ENCODE measurements around the gene HOXC11. TPM values are rescaled to one million over a fixed set of nuclear protein-coding genes. Genes with fewer than 3 reads are reported as not detected.

The HOXC11 gene
- total and polyA plus RNA-seq, 8 donors = not detected

GRCh38 chr12:53987787-53988230, 14.9 kb downstream of the HOXC11 start:
- H3K36me3 ChIP-seq = no peaks in the 10 kb centered on the region
- H3K9me3 ChIP-seq = no peaks in the 10 kb centered on the region
- DNase-seq (no peak), ATAC-seq (no peak), FAIRE-seq (no peak)
- H3K4me1 ChIP-seq = peaks cover 0 to 19% (median 12%) of the 10 kb centered on the region in 3 donors
- no peak overlapping the region for H3K4me3 ChIP-seq
- WGBS, 2 donors = 5 to 19% methylated on average over 4 of the region's 4 CpGs
- intact Hi-C loops (cut with DNase I) = no loop called here
- no peak overlapping the region for H3K27ac ChIP-seq
- peaks cover 0 to 88% (median 23%) of the 10 kb centered on the region in 4 donors for H3K27me3 ChIP-seq
- no peak for TF ChIP-seq CTCF (IDR thresholded peaks at IDR 0.05)

- Histone ChIP-seq H3K27me3 (peaks cover 0 to 88% (median 19%) of the 10 kb centered on the region in 4 donors), H3K36me3 (no peaks in the 10 kb centered on the region), H3K27ac (no peak overlapping the region), H3K4me3 (no peak overlapping the region), H3K4me1 (peaks cover 0 to 19% (median 12%) of the 10 kb centered on the region in 3 donors), H3K9me3 (no peaks in the 10 kb centered on the region)
- DNase-seq (no peak), FAIRE-seq (no peak), ATAC-seq (no peak)
- intact Hi-C loops (cut with DNase I) = no loop called here
- no peak for TF ChIP-seq CTCF (IDR thresholded peaks at IDR 0.05)
- 11 to 13% methylated on average over 5 of the region's 5 CpGs for WGBS, 2 donors
Observed at GRCh38 chr12:53988541-53989226, 15.8 kb downstream of the HOXC11 start.

DNA sequence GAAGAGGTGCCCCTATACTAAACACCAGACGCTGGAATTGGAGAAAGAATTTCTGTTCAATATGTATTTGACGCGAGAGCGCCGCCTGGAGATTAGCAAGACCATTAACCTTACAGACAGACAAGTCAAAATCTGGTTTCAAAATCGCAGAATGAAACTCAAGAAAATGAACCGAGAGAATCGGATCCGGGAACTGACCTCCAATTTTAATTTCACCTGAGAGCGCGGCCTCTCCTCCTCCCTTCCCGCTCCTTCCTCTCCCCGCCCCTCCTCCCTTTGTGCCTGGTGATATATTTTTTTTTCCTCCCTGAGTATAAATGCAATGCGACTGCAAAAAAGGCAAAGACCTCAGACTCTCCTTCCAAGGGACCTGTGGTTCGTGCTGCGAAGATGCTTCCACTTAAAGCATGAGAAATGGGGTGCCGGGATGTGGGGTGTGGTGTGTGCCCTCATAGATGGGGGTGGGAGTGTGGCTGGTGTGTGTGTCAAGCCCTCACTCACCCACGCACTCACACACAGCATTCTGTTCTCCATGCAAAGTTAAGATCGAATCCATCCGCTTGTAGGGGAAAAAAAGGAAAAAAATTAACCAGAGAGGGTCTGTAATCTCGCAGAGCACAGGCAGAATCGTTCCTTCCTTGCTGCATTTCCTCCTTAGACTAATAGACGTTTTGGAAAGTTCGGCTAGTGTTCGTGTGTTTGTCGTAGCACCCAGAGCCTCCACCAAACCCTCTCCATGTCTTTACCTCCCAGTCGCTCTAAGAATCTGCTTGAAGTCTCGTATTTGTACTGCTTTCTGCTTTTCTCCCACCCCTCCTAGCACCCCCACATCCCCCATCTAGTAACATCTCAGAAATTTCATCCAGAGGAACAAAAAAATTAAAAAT, 16.5 kb downstream of the HOXC11 start:
- 5 to 6% methylated on average over 28 of the region's 28 CpGs for WGBS, 2 donors
- no peak for DNase-seq
- H3K9me3 ChIP-seq = no peaks in the 10 kb centered on the region
- H3K36me3 ChIP-seq = no peaks in the 10 kb centered on the region
- H3K4me1 ChIP-seq = peaks cover 0 to 23% (median 16%) of the 10 kb centered on the region in 3 donors
- H3K27ac ChIP-seq = no peak overlapping the region
- intact Hi-C loops (cut with DNase I) = no loop called here
- H3K27me3 ChIP-seq = peaks cover 3 to 89% (median 16%) of the 10 kb centered on the region in 4 donors
- no peak overlapping the region for H3K4me3 ChIP-seq
- ATAC-seq = no peak
- FAIRE-seq = no peak
- TF ChIP-seq CTCF (IDR thresholded peaks at IDR 0.05) = no peak

- Histone ChIP-seq H3K27me3 (peaks cover 3 to 89% (median 14%) of the 10 kb centered on the region in 4 donors), H3K36me3 (no peaks in the 10 kb centered on the region), H3K27ac (no peak overlapping the region), H3K4me3 (no peak overlapping the region), H3K9me3 (no peaks in the 10 kb centered on the region), H3K4me1 (peaks cover 0 to 24% (median 21%) of the 10 kb centered on the region in 3 donors)
- TF ChIP-seq CTCF (IDR thresholded peaks at IDR 0.05) = no peak
- FAIRE-seq = no peak
- 5 to 6% methylated on average over 27 of the region's 27 CpGs for WGBS, 2 donors
- DNase-seq = no peak
- intact Hi-C loops (cut with DNase I) = no loop called here
- ATAC-seq = no peak
Observed at GRCh38 chr12:53990311-53991076, 17.6 kb downstream of the HOXC11 start.

All from pancreas (tissue), 10 donors.